ENCODE measurements around the gene AGBL5.

The AGBL5 gene

DNA sequence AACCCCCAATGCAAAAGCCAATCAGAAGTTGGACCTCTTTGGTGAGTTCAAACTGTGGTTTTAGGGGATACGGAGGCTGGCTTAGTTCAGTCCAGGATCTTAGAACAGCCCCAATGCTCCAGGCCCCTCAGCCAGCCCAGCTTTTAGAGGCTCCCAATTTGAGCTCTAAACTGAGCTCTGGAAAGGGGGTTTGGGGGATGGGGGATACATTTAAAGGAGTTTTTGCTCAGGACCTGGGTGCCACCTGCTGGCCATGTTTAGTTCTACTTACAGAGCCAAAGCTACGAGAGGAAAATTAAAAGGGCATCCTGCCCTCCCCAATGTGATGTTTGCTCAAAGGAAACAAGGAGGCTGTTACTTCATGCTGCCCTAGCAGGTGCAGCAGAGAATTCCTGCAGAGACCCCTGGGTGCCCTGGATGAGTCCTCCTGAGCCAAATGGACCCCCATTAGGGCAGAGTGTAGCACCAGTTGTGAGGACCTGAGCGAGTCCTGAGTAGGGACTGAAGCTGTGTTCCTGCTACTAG, 34.6 kb upstream of the AGBL5 start:
- no peak for ATAC-seq
- DNase-seq = peak; percentile 53
- H3K36me3 Mint-ChIP-seq (ENCODE audit: low read depth) = no peaks in the 10 kb centered on the region
- H3K4me1 Mint-ChIP-seq = no peaks in the 10 kb centered on the region
- H3K27me3 Mint-ChIP-seq = no peaks in the 10 kb centered on the region
- H3K9me3 Mint-ChIP-seq = no peaks in the 10 kb centered on the region
- no peak overlapping the region for H3K27ac Mint-ChIP-seq
- H3K4me3 Mint-ChIP-seq = no peak overlapping the region

DNA sequence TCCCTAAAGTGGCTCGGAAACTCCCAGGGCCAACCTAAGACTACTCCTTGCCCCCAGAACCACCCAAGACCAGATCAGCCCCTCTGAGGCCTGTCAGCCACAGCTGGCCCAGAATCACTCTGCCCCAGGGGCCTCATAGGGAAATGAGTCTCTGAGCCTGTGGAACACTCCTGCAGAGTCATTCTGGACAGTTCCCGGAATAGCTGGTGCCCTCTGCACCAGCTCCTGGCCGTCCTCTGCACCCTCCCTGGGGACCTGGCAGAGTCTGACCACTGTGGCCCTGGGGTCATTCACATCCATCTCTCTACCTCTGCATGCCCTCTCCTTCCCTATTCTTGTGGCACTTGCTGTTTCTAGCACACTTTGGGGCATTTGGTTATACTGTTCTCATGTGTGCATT, 33.3 kb upstream of the AGBL5 start:
- Mint-ChIP-seq H3K4me3 (no peak overlapping the region), H3K36me3 (ENCODE audit: low read depth) (no peaks in the 10 kb centered on the region), H3K4me1 (no peaks in the 10 kb centered on the region), H3K27me3 (no peaks in the 10 kb centered on the region), H3K9me3 (no peaks in the 10 kb centered on the region), H3K27ac (no peak overlapping the region)
- ATAC-seq = no peak
- DNase-seq = no peak

DNA sequence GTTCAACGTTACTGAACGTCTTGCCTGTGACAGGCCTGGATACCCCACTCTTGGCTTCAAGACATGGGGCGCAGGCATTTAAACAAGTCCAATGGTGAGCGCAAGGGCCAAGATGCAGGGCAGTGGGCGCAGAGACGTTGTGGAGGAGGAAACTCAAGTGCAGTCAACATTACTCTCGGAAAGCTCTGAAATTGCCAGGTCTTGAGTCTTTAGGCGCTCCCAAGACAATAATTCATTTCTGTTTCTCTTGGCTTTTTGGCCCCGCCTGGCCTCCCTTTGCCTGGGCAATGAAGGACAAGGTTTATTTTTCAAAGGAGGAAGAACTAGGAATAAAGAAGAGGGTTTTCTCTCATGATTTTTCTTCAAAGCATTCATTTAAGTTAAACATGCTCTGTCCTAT, 32.0 kb upstream of the AGBL5 start:
- peaks cover 2% of the 10 kb centered on the region for H3K36me3 Mint-ChIP-seq (ENCODE audit: low read depth)
- ATAC-seq (no peak), DNase-seq (no peak)
- H3K4me1 Mint-ChIP-seq = no peaks in the 10 kb centered on the region
- H3K27me3 Mint-ChIP-seq = no peaks in the 10 kb centered on the region
- H3K27ac Mint-ChIP-seq = no peak overlapping the region
- no peak overlapping the region for H3K4me3 Mint-ChIP-seq
- no peaks in the 10 kb centered on the region for H3K9me3 Mint-ChIP-seq

DNA sequence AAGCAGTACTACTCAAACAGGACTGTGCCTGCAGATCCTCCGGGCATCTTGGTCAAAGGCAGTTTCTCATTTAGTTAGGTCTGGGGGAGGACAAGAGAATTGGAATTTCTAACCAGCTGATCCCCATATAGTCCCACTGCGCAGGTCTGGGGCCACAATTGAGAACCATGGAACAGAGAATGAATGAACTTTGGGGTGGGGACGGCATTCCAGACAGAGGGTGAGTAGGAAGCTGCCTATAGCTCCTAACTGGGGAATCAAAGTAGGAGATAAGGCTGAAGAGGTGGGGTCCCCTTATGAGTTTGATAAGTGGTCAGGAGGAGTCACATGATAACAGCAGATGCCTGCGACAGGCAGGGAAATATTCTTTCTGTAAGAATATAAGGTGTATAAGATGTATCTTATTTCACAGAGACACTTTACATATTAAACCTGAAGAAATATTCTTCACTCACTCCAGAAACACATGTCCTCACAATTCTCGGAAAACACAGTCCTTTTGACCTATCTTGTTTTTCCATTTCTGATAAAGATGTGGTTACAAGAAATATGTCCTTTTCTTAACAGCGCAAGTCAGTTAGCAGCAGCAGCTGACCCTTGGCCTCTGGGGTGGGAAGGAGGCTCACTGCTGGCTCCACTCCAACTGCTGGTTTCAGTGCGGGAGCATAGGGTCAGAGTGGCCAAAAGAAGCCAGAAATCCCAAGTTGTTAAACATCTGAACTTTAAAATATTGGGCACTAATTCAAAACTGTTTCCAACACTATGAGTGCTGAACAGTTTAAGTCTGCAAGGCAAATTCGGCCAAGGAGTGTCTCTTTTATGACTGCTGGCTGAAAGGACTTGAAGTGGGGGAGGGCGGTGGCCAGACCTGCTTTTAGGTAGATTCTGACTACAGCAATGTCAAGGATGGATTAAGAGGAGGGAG, 31.3 kb upstream of the AGBL5 start:
- ATAC-seq (no peak), DNase-seq (no peak)
- Mint-ChIP-seq H3K27me3 (no peaks in the 10 kb centered on the region), H3K4me3 (no peak overlapping the region), H3K4me1 (no peaks in the 10 kb centered on the region), H3K36me3 (ENCODE audit: low read depth) (peaks cover 2% of the 10 kb centered on the region), H3K9me3 (no peaks in the 10 kb centered on the region), H3K27ac (no peak overlapping the region)

DNA sequence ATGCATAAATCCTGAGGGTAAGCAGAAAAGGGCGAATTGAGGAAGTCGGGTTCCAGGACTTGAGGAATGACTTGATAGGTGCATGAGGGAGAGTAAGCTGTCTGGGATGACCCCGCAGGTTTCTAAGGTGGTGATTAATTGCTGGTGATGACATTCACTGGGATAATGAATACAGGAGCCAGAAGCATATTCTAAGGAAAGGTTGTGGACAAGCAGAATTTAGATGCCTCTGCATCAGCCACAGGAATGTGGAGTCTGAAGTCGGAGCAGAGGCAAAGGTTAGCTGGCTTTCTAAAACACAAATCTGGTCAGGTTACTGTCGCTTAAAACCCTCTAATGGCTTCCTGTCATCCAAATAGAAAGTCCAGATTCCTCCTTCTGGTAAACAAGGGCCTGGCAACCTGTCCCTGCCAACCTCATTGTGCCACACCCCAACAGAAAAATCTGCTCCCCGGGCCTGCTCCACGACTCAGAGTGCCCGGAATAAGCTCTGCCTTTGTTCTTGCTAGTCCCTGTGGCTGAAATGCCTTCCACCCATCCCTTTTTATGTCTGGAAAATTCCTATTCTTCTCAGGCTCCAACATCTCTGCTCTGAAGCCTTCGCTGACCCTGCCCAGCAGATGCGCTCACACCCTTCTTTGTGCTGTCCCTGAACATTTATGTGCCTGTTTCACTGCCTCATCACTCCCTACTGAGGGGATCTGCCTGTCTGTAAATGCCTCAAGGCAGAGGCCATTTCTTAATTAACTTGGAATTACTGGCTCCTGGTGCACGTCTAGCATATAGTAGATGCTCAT, 30.0 kb upstream of the AGBL5 start:
- Mint-ChIP-seq H3K4me1 (no peaks in the 10 kb centered on the region), H3K27me3 (no peaks in the 10 kb centered on the region), H3K9me3 (no peaks in the 10 kb centered on the region), H3K4me3 (no peak overlapping the region), H3K36me3 (ENCODE audit: low read depth) (peaks cover 2% of the 10 kb centered on the region), H3K27ac (no peak overlapping the region)
- ATAC-seq = no peak
- no peak for DNase-seq

DNA sequence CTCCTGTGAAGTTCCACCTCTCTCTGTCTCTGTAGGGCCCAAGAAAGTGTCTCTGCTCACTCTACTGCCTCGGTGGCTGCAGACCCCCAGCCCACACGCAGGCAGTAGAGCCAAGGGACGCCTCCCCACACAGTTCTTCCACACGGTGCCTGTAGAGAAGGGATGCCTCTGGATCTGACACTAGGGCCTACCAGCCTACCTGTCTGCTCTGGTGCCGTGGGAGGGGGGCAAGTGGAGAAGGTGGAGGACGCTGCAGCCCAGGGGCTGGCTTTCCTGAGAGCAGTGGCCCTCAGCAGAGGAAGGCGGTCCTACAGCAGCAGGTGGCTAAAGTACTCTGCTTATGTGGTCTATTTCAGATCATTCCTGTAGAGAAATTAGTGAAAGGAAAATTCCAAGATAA, 27.7 kb upstream of the AGBL5 start:
- Mint-ChIP-seq H3K4me1 (no peaks in the 10 kb centered on the region), H3K9me3 (no peaks in the 10 kb centered on the region), H3K36me3 (ENCODE audit: low read depth) (peaks cover 2% of the 10 kb centered on the region), H3K4me3 (no peak overlapping the region), H3K27ac (no peak overlapping the region), H3K27me3 (no peaks in the 10 kb centered on the region)
- DNase-seq = no peak
- ATAC-seq = no peak

DNA sequence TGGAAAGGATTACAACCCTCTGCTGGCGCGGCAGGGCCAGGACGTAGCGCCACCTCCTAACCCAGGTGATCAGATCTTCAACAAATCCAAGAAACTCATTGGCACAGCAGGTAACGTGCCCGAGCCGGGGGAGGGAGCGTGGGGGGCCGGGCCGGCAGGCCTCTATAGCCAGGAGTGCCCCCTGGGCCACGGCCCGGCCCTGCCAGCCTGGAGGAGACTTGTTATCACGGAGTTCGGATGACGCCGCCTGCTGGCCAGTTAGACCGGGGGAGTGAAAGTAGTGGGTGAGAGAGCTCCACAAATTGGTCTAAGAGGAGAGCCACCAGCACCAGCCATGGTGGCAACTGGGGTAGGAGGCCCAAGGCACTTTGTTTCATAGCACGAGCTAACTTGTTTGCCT, 27.3 kb upstream of the AGBL5 start:
- H3K4me3 Mint-ChIP-seq = no peak overlapping the region
- no peak for DNase-seq
- no peaks in the 10 kb centered on the region for H3K9me3 Mint-ChIP-seq
- no peaks in the 10 kb centered on the region for H3K4me1 Mint-ChIP-seq
- H3K27me3 Mint-ChIP-seq = no peaks in the 10 kb centered on the region
- no peak overlapping the region for H3K27ac Mint-ChIP-seq
- ATAC-seq = no peak
- H3K36me3 Mint-ChIP-seq (ENCODE audit: low read depth) = peaks cover 2% of the 10 kb centered on the region

DNA sequence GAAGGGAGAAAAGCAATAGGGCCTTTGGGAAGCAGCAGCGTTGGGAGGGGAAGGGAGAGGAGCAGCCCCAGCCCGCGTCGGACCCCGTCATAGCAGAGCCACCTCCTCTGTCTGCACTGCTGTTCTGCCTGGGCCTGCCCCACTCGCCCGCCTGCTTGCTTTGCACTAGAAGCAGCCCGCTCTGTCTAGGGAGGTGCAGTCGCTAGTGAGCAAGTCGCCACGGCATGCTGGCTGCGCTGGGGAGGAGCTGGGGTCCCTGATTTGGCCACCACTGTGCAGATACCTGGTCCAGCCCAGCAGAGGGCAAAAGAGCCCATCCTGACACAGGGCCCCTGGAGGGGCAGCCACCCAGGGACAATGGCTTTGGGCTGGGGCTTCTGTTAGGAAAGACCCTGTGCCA, 26.7 kb upstream of the AGBL5 start:
- ATAC-seq = no peak
- no peak for DNase-seq
- Mint-ChIP-seq H3K9me3 (no peaks in the 10 kb centered on the region), H3K36me3 (ENCODE audit: low read depth) (peaks cover 2% of the 10 kb centered on the region), H3K4me1 (no peaks in the 10 kb centered on the region), H3K27me3 (no peaks in the 10 kb centered on the region), H3K4me3 (no peak overlapping the region), H3K27ac (no peak overlapping the region)

DNA sequence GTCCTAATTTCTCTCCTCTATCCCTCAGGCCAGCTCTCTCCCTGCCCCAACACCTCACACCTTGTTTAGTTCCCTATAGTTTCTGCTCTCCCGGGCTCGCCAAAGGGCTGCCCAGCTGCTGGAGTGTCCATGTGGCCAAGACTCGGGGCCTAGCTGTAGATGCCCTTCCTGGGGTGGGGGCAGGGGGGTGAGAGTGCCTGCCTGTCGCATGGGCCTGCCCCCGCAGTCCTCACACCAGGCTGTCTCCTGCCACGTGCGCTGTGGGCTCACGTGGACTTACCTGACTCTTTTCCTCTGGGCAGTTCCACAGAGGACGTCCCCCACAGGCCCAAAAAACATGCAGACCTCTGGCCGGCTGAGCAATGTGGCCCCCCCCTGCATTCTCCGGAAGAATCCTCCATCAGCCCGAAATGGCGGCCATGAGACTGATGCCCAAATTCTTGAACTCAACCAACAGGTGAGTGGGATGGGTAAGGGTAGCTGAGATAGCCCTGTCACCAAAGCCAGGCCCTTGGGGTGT, 26.1 kb upstream of the AGBL5 start:
- Mint-ChIP-seq H3K4me3 (no peak overlapping the region), H3K27me3 (no peaks in the 10 kb centered on the region), H3K4me1 (peaks cover 1% of the 10 kb centered on the region), H3K36me3 (ENCODE audit: low read depth) (peaks cover 4% of the 10 kb centered on the region), H3K9me3 (no peaks in the 10 kb centered on the region), H3K27ac (no peak overlapping the region)
- no peak for DNase-seq
- ATAC-seq = no peak

DNA sequence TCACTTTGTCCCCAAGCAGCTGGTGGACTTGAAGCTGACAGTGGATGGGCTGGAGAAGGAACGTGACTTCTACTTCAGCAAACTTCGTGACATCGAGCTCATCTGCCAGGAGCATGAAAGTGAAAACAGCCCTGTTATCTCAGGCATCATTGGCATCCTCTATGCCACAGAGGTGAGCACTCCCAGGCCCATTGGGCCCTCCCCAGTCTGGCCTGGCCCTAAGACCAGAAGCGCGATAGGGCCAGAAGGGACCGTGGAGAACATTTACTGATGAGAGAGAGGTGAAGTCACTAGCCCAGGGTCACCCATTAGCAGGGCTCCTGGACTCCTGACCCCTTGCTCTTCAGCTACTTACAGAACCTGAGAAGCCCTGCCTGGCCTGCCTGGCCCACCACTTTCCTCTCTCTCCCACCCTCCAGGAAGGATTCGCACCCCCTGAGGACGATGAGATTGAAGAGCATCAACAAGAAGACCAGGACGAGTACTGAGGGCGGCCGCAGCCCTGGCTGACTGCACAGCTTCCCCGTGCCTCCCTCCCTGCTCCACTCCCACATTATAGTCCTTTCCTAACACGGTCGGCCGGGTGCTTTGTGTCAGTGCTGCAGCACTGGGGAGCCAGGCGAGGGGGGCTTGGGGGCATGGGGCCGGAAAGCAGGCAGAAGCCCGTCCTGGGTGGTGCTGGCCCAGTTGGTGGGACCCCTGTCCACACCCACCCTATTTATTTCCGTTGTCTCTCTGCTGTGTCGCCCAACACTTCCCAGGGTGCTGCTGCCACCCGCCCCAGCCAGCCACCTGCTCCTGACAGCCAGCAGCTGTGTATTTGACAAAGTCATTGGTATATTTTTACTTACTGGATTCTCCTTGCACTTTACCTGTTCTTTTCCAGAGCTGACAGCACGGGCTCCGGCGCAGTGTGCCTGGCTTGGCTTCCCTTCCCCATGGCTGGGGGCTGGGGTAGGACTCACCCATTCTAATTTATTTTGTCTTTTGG, 25.3 kb upstream of the AGBL5 start:
- no peak for DNase-seq
- Mint-ChIP-seq H3K27ac (no peak overlapping the region), H3K9me3 (no peaks in the 10 kb centered on the region)

DNA sequence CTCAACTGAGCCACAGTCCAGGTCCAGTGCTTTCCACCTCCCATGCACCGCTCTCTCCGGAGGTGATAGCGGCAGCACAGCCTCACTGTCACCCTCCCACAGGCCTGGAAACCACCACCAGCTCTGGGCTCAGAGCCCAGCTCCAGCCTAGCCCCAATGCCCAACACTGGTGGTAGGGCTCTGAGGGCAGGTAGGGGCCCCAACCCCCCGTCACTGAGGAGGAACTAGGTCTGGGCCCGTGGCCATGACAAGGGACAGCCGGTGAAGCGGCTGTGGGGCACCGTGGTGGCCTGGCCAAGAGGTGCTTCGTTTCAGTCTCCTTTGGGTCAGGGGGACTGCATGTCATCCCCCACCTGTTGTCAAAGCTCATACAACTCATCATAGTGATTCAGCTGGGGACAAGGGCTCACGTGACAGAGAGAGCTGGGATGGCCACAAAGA, 24.2 kb upstream of the AGBL5 start:
- peaks cover 9% of the 10 kb centered on the region for H3K4me1 Mint-ChIP-seq
- no peaks in the 10 kb centered on the region for H3K27me3 Mint-ChIP-seq
- DNase-seq = no peak
- no peak for ATAC-seq
- H3K9me3 Mint-ChIP-seq = no peaks in the 10 kb centered on the region
- H3K36me3 Mint-ChIP-seq (ENCODE audit: low read depth) = peaks cover 12% of the 10 kb centered on the region
- no peak overlapping the region for H3K27ac Mint-ChIP-seq
- no peak overlapping the region for H3K4me3 Mint-ChIP-seq

More for the DNA sequence above, 25.3 kb upstream of the AGBL5 start:
- Mint-ChIP-seq H3K4me3 (no peak overlapping the region), H3K27me3 (no peaks in the 10 kb centered on the region), H3K36me3 (ENCODE audit: low read depth) (peaks cover 8% of the 10 kb centered on the region), H3K4me1 (peaks cover 3% of the 10 kb centered on the region)
- no peak for ATAC-seq

DNA sequence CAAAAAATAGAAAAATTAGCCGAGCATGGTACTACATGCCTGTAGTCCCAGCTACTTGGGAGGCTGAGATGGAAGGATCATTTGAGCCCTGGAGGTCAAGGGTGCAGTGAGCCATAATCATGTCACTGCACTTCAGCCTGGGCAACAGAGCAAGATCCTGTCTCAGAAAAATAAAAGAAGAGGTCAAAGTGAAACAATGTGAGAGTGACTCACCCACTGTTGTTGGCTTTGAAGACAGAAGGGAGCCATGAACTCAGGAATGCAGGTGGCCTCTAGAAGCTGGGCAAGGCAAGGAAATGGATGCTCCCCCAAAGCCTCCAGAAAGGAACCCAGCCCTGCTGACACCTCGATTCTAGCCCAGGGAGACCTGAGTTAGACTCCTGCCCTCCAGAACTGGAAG, 22.4 kb upstream of the AGBL5 start:
- Mint-ChIP-seq H3K36me3 (ENCODE audit: low read depth) (peaks cover 12% of the 10 kb centered on the region), H3K27me3 (no peaks in the 10 kb centered on the region), H3K4me3 (no peak overlapping the region), H3K4me1 (peaks cover 19% of the 10 kb centered on the region), H3K27ac (no peak overlapping the region), H3K9me3 (no peaks in the 10 kb centered on the region)
- no peak for ATAC-seq
- DNase-seq = no peak

DNA sequence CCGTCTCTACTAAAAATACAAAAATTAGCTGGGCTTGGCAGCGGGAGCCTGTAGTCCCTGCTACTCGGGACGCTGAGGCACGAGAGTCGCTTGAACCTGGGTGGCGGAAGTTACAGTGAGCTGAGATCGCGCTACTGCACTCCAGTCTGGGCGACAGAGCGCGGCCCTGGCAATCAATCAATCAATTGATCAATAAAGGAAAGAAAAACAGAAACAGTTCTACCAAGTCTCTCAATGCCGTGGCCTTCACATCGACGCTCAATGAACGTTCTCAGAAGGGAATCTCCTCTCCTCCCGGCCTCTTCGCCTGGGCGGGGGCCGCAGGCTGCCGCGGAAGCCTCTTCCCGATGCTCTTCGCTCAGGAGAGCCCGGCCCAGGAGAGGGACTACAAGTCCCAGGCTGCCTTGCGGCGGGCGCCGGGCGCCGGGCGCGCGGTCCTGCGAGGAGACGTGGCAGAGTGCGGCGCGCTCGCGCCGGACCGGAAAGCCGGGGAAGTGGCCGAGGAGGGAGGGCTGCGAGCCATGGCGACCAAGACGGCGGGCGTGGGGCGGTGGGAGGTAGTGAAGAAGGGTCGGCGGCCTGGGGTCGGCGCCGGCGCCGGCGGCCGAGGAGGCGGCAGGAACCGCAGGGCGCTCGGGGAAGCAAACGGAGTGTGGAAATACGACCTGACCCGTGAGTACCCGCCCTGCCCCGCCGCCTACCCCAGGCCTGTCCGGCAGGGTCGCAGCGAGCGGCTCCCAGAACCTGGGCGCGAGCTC, 18.8 kb upstream of the AGBL5 start, which contains the start of gene TMEM214:
TSS of gene TMEM214 (plus strand) at position 471 of the 758 bp plus-strand sequence. CDS start at position 522, 51 bp downstream.
- H3K4me1 Mint-ChIP-seq = peaks cover 28% of the 10 kb centered on the region
- peak within 1 kb of the TSS; percentile 91 for H3K27ac Mint-ChIP-seq
- no peaks in the 10 kb centered on the region for H3K9me3 Mint-ChIP-seq
- no peaks in the 10 kb centered on the region for H3K27me3 Mint-ChIP-seq
- peak; percentile 86 for DNase-seq
- ATAC-seq = peak; percentile 99
- H3K4me3 Mint-ChIP-seq = peak within 1 kb of the TSS; percentile 95
- peaks cover 35% of the 10 kb centered on the region for H3K36me3 Mint-ChIP-seq (ENCODE audit: low read depth)
